ENCODE results near the gene MFN2.

DNA sequence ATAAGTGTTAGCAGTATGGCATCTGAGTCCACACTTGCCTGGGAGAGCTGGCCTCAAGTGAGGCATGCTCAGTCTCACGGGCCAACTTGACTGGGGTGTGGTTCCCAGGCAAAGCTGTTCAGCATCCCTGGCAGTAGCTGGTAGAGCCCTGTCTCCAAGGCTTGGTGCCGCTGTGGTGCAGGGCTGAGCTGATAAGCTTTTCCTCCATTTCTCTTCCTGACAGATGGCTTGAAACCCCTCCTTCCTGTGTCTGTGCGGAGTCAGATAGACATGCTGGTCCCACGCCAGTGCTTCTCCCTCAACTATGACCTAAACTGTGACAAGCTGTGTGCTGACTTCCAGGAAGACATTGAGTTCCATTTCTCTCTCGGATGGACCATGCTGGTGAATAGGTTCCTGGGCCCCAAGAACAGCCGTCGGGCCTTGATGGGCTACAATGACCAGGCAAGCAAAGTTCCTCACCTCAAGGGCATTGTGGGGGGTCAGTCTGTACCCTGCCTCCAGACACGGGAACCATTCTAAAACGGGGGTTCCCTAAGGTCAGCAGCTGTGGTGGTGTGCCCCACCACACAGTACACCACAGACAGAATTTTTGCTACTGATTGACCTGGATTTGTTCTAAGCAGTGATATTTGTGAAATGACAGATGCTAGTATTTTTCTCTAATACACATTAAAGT lies 25.4 kb downstream of the MFN2 start:
- no peak for TF ChIP-seq CTCF (IDR thresholded peaks at IDR 0.05)
- TF ChIP-seq POLR2A (IDR thresholded peaks at IDR 0.05), result no peak
